HFF-Myc (cell line): Measurements from ENCODE around the gene ENKUR.

ENCODE experiments used
- DNase-seq: peaks from one replicate; pipeline ENCODE4 v3.0.0-alpha.2; 2011; ENCODE audit warnings: low read depth; ENCODE audit errors: extremely low read depth
- H3K4me3 ChIP-seq: replicated peaks from 2 replicates; pipeline ENCODE4 v1.5.1; 2011; ENCODE audit warnings: low read depth, mild to moderate bottlenecking, control low read depth, low read length
- TF ChIP-seq, protein P1 (sequence below): IDR thresholded peaks from 2 replicates; pipeline ENCODE4 v1.5.1; 2012; ENCODE audit warnings: mild to moderate bottlenecking, low read depth, low read length, control low read depth; ENCODE audit errors: missing control alignments

ENKUR gene

DNA sequence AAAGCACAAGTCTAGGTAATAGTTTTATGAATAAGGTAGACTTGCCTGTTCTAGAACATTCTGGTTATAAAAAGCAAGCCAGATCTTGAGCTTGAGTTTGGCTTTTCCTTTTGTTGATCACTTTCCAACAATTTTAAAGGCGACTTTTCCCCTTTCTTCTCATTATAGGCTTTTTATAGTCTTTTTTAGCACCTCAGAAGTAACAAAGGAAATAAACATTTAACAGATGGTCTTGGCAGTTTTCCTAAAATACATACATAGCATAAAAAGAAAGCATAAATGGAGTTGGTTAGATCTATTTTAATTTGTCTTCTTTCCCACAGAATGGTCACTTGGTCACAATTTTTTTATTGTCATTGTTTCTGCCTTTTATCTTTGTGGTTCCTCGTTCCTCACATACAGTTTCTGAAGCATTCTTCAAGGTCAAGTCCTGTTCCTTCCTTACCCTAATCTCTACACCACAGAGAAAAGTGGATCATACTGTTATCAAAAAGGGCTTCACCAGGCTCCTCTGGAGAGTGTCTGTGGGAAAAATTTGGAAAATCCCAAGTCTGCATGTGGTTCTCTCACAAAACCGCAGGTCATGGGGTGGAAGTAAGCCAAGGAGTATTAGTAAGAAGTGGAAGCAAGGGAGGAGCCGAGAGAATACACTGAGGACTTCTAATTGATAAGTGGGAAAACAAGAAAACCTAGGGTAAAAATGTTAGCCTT lies 31.8 kb upstream of the ENKUR start:
- H3K4me3 ChIP-seq, result no peak overlapping the region
- TF ChIP-seq, protein P1, sequence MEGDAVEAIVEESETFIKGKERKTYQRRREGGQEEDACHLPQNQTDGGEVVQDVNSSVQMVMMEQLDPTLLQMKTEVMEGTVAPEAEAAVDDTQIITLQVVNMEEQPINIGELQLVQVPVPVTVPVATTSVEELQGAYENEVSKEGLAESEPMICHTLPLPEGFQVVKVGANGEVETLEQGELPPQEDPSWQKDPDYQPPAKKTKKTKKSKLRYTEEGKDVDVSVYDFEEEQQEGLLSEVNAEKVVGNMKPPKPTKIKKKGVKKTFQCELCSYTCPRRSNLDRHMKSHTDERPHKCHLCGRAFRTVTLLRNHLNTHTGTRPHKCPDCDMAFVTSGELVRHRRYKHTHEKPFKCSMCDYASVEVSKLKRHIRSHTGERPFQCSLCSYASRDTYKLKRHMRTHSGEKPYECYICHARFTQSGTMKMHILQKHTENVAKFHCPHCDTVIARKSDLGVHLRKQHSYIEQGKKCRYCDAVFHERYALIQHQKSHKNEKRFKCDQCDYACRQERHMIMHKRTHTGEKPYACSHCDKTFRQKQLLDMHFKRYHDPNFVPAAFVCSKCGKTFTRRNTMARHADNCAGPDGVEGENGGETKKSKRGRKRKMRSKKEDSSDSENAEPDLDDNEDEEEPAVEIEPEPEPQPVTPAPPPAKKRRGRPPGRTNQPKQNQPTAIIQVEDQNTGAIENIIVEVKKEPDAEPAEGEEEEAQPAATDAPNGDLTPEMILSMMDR, result no peak
- no peak for DNase-seq

DNA sequence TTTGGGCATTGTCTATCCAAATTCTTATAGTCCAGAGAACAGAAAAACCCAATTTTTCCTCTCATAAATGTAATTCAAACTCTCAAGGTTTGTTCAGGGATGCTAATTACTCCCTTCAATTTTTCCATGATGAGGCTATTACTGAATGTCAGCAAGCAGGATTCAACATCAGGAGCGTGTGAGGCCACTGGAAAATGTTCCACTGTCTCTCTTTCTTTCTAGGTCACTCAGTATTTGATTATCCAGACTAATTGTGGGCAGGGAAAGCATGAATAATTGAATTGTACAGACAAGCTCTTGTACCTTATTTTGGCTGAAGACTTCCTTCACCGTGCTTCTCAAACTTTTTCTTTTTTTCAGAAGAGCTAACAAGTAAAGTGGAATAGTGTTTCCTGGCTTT lies 31.1 kb upstream of the ENKUR start:
- TF ChIP-seq, protein P1, result no peak
- no peak for DNase-seq
- H3K4me3 ChIP-seq, result no peak overlapping the region

DNA sequence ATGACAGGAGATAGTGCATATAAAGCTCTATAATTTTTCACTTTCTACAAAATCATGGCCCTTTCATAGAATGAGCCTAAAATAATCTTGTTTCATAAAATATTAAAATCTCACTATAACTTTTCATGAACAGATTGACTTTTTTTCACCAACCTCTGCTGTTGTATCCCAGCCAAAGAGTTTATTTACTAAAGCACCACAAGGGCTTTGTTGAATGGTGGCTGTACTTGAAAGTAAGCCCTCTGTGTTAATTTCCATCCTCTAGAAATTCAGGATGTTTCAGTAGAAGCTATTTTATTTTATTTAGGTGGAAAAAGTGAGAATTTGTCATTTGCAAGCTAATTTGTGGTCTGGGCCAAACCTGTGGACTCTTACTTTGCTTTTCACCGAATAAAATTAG lies 30.7 kb upstream of the ENKUR start:
- no peak for DNase-seq
- TF ChIP-seq, protein P1, result no peak
- no peak overlapping the region for H3K4me3 ChIP-seq

DNA sequence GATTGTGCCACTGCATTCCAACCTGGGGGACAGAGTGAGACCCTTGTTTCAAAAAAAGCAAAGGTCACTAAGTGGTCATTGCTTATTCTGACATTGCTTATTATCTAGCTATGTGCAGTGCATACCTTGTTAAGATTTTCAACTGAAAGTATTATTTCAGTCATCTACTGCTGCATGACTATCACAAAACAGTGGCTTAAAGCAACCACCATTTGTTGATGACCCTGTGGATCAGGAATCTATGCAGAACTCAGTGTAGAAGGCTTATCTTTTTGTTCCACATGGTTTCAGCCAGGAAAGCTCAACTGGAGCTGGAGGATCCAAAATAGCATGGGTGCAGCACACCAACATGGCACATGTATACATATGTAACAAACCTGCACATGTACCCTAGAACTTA lies 23.6 kb upstream of the ENKUR start:
- TF ChIP-seq, protein P1, result no peak
- H3K4me3 ChIP-seq, result no peak overlapping the region

DNA sequence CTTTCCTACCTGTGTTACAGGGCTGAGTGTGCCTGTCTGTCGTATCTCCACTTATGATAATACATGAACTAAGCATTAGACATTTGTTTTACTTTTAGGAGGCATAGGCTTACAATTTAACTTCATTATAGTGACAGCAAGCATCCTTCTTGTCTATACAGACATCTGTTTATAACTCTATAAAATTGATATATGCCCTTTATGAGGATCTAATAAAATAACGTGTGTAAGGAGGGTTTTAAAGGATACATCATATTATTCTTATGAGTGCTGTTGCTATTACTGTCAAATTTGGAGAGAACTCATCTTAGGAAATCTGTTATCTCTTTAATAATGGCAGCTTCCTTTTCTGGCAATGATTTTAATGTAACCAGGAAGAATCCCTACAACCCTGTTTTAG lies 22.4 kb upstream of the ENKUR start:
- TF ChIP-seq, protein P1, result no peak
- no peak for DNase-seq
- H3K4me3 ChIP-seq, result no peak overlapping the region

More for the DNA sequence above, 23.6 kb upstream of the ENKUR start:
- no peak for DNase-seq

DNA sequence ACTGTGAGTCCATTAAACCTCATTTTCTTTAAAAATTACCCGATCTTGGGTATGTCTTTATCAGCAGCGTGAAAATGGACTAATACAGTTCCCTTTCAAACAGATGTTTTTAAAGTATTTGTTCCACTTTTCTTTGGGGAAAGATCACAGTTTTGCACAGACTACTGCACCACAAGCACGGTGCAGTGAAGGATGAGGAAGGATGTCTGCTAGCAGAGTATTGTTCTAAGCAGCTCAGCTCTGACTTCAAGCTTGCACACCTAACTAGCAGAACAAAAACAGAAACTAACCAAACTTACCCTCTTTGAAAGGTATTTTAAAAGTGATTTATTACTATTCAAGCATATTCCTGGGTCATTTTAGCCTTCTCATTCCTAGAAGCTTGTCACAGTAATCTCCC lies 20.4 kb upstream of the ENKUR start:
- DNase-seq, result no peak
- TF ChIP-seq, protein P1, result no peak
- no peak overlapping the region for H3K4me3 ChIP-seq

DNA sequence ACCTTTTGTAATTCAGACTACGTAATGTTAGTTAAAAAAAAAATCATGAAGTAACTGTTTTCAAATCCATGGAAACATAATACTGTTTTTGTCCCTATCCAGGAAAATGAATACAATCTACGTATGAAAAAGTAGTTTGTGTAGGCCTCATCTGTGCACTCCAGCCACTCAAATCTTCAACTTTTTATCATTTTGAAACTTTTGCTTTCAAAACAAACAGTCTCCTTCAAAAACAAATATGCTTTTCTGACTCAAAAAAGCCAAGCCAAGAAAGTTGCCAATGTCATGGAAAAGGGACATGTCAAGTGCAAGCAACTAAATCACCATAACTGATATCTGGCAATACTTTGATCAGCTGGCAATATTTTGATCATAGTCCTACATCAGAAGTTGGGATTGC lies 13.6 kb upstream of the ENKUR start:
- H3K4me3 ChIP-seq, result no peak overlapping the region
- TF ChIP-seq, protein P1, result no peak
- no peak for DNase-seq
